A549 (cell line): ENCODE measurements around the gene ANP32E. TPM values are rescaled to one million over a fixed set of nuclear protein-coding genes. Genes with fewer than 3 reads are reported as not detected.

ENCODE experiments used
- ATAC-seq, 2 experiments: fragments of 200-7000 bp in 1 of 2; fragments of >200 bp in 1 of 2; cut with Nextera tagmentation in 1 of 2; cut with Tn5 transposase in 1 of 2; 3 replicates each; pipeline versions ENCODE4 v1.8.0 to v1.9.1; 2018 to 2020; ENCODE audit warnings: mild to moderate bottlenecking in 1 of 2, moderate library complexity in 1 of 2
- CTCF ChIA-PET: fragments of 300-600 bp; sonication (Branson Sonifier 250); formaldehyde crosslinking; extraction: SDS; loops from one replicate; lab custom pipeline; 2021; ENCODE audit warnings: antibody characterized with exemption, inconsistent platforms; lab: Yijun Ruan, JAX
- POLR2A ChIA-PET: fragments of 350-600 bp; formaldehyde crosslinking; extraction: SDS; loops from one replicate; lab custom pipeline; 2021; ENCODE audit warnings: antibody characterized with exemption, inconsistent platforms; lab: Yijun Ruan, JAX
- DNase-seq, 2 experiments: peaks; one replicate each; pipeline versions ENCODE4 v3.0.0 to v3.0.0-alpha.2; 2011 to 2016; ENCODE audit warnings: low read depth in 1 of 2, low spot score in 1 of 2
- FAIRE-seq: peaks from 2 replicates; lab custom pipeline; 2011; peaks lifted over from hg19 to GRCh38; lab: Jason Lieb, UNC
- H3K27ac ChIP-seq, 2 experiments: fragments of >200 bp; sonication (Bioruptor Twin); formaldehyde crosslinking; 3 replicates each; pipeline ENCODE4 v1.5.1; 2016 to 2017
- H3K4me1 ChIP-seq: fragments of >200 bp; sonication (Bioruptor Twin); formaldehyde crosslinking; 3 replicates; pipeline ENCODE4 v1.6.1; 2016
- H3K4me2 ChIP-seq: fragments of >200 bp; sonication (Bioruptor Twin); formaldehyde crosslinking; 3 replicates; pipeline ENCODE4 v1.6.1; 2016
- H3K4me3 ChIP-seq: fragments of >200 bp; sonication (Bioruptor Twin); formaldehyde crosslinking; 3 replicates; pipeline ENCODE4 v1.5.1; 2016
- H3K9me3 ChIP-seq: fragments of >200 bp; sonication (Bioruptor Twin); formaldehyde crosslinking; 3 replicates; pipeline ENCODE4 v1.6.1; 2016
- CEBPB ChIP-seq, 2 experiments: fragments of >200 bp in 1 of 2; sonication (Bioruptor Twin) in 1 of 2; formaldehyde crosslinking in 1 of 2; IDR thresholded peaks; 2 replicates each; pipeline ENCODE4 v1.6.1; 2012 to 2016
- CHD2 ChIP-seq: fragments of 150-350 bp; IDR thresholded peaks from 2 replicates; pipeline ENCODE4 v1.6.1; 2014; ENCODE audit warnings: low read length; ENCODE audit not compliant: partially characterized antibody
- EHMT2 ChIP-seq: fragments of 200-600 bp; sonication (generic); IDR thresholded peaks from 2 replicates; pipeline ENCODE4 v1.6.1; 2016; ENCODE audit warnings: antibody characterized with exemption, low read depth, mild to moderate bottlenecking, moderate library complexity
- EP300 ChIP-seq, 2 experiments: fragments of >200 bp; sonication (Bioruptor Twin); formaldehyde crosslinking; IDR thresholded peaks; 2 replicates in 1 of 2; 3 replicates in 1 of 2; pipeline ENCODE4 v1.6.1; 2016 to 2017
- ESRRA ChIP-seq: fragments of 150-350 bp; IDR thresholded peaks from 2 replicates; pipeline ENCODE4 v1.6.1; 2014; ENCODE audit warnings: mild to moderate bottlenecking, low read length, borderline replicate concordance
- FOSL2 ChIP-seq, 2 experiments: fragments of 450-650 bp in 1 of 2; fragments of >200 bp in 1 of 2; sonication (Bioruptor Twin) in 1 of 2; formaldehyde crosslinking; IDR thresholded peaks; 2 replicates each; pipeline versions ENCODE4 v1.5.0 to v1.6.1; 2016 to 2020; ENCODE audit warnings: mild to moderate bottlenecking in 1 of 2, moderate library complexity in 1 of 2
- HDAC2 ChIP-seq: fragments of 200-600 bp; sonication (generic); IDR thresholded peaks from 2 replicates; pipeline ENCODE4 v1.6.1; 2016
- HOXB13 ChIP-seq: fragments of 250-450 bp; sonication (Bioruptor Pico); IDR thresholded peaks from 2 replicates; pipeline ENCODE4 v1.5.0; 2020; ENCODE audit warnings: low read depth, mild to moderate bottlenecking, moderate library complexity
- HOXB5 ChIP-seq: fragments of 250-450 bp; sonication (Bioruptor Pico); IDR thresholded peaks from 2 replicates; pipeline ENCODE4 v1.5.0; 2020; ENCODE audit warnings: mild to moderate bottlenecking, moderate library complexity
- JUN ChIP-seq, 2 experiments: fragments of >200 bp; sonication (Bioruptor Twin); formaldehyde crosslinking; IDR thresholded peaks; 2 replicates in 1 of 2; 3 replicates in 1 of 2; pipeline ENCODE4 v1.6.1; 2016 to 2017
- JUNB ChIP-seq: fragments of >200 bp; sonication (Bioruptor Twin); formaldehyde crosslinking; IDR thresholded peaks from 2 replicates; pipeline ENCODE4 v1.6.1; 2016
- KDM5A ChIP-seq: fragments of 200-600 bp; sonication (generic); IDR thresholded peaks from 2 replicates; pipeline ENCODE4 v1.6.1; 2016; ENCODE audit warnings: antibody characterized with exemption, mild to moderate bottlenecking
- PHF8 ChIP-seq: fragments of 200-600 bp; sonication (generic); IDR thresholded peaks from 2 replicates; pipeline ENCODE4 v1.6.1; 2016; ENCODE audit warnings: low read depth, mild to moderate bottlenecking, antibody characterized with exemption, moderate library complexity, borderline replicate concordance
- POLR2AphosphoS2 ChIP-seq: conservative IDR thresholded peaks from 2 replicates; pipeline ENCODE4 v1.6.1; 2012; ENCODE audit warnings: low read length, improper control_type of control experiment, inconsistent platforms
- RARB ChIP-seq: fragments of 250-450 bp; sonication (Bioruptor Pico); IDR thresholded peaks from 2 replicates; pipeline ENCODE4 v1.8.0; 2021; ENCODE audit warnings: mild to moderate bottlenecking, moderate library complexity
- RCOR1 ChIP-seq: fragments of 150-350 bp; IDR thresholded peaks from 2 replicates; pipeline ENCODE4 v1.6.1; 2014; ENCODE audit warnings: antibody characterized with exemption, low read length, low read depth
- RFX5 ChIP-seq: fragments of 450-650 bp; IDR thresholded peaks from 2 replicates; pipeline ENCODE4 v1.7.1; 2014; ENCODE audit warnings: antibody characterized with exemption, mild to moderate bottlenecking, moderate library complexity
- RNF2 ChIP-seq: fragments of 200-600 bp; sonication (generic); IDR thresholded peaks from 2 replicates; pipeline ENCODE4 v1.6.1; 2016; ENCODE audit warnings: low read depth, mild to moderate bottlenecking, antibody characterized with exemption, moderate library complexity, borderline replicate concordance
- ZC3H11A ChIP-seq: fragments of 450-650 bp; IDR thresholded peaks from 2 replicates; pipeline ENCODE4 v1.6.1; 2014; ENCODE audit warnings: antibody characterized with exemption, mild to moderate bottlenecking
- WGBS: methylation state at CpG from one replicate; pipeline ENCODE4 v1.1.6; 2017; ENCODE audit errors: missing lambda C conversion rate; 5-methylcytosine and 5-hydroxymethylcytosine counted together
- polyA plus RNA-seq, 4 experiments: library from polyadenylated mRNA; depleted of rRNA in 3 of 4; stranded (reverse); fragments of >200 nt; fragmentation: RNase III in 1 of 4; extraction: RNeasy Plus Mini Kit Qiagen cat#74134 plus additional on column Dnase treatment in 1 of 4; gene quantifications; 2 replicates in 3 of 4; 3 replicates in 1 of 4; pipeline ENCODE4 v1.2.3, GENCODE V29; 2011 to 2017
- TF ChIP-seq, protein P1 (sequence below): fragments of >200 bp; sonication (Bioruptor Twin); formaldehyde crosslinking; IDR thresholded peaks from 2 replicates; pipeline ENCODE4 v1.6.1; 2016
- TF ChIP-seq, protein P2 (sequence below): fragments of 250-450 bp; sonication (Bioruptor Pico); IDR thresholded peaks from 2 replicates; pipeline ENCODE4 v1.5.0; 2021; ENCODE audit warnings: mild to moderate bottlenecking, moderate library complexity, borderline replicate concordance
- TF ChIP-seq, protein P3 (sequence below): fragments of 250-450 bp; sonication (Bioruptor Pico); IDR thresholded peaks from 2 replicates; pipeline ENCODE4 v1.5.0; 2020; ENCODE audit warnings: low read depth, mild to moderate bottlenecking, moderate library complexity
- TF ChIP-seq, protein P4 (sequence below): fragments of 150-350 bp; IDR thresholded peaks from 2 replicates; pipeline ENCODE4 v1.6.1; 2014; ENCODE audit warnings: low read depth, mild to moderate bottlenecking, low read length
- TF ChIP-seq, protein P5 (sequence below): fragments of >200 bp; sonication (Bioruptor Twin); formaldehyde crosslinking; IDR thresholded peaks from 3 replicates; pipeline ENCODE4 v1.5.1; 2016

The ANP32E gene
- polyA plus RNA-seq, 2 of the 4 experiments (the other 2 are of a cell fraction) = 60.0 to 128 TPM

DNA sequence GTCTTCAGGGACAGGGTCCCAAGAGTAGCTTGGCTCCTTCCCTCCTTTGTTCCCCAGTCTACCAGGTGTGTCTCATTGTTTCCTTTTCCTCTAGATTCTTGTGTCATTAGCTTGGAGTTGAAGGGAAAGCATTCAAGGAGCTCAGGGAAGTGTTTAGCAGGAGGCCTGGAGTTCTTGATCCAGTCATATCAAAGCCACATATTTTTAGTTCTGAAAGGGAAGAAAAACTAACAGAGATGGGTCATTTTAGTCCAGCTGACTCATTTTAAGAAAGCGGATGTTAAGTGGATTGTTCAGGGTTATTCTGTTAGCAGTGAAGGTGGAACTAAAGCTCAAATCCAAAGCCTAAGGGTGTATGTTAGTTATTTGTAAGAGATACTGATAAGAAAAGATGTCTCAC lies 37.4 kb upstream of the ANP32E start:
- Histone ChIP-seq H3K4me2 (no peak overlapping the region), H3K9me3 (no peaks in the 10 kb centered on the region), H3K4me1 (peaks cover 4% of the 10 kb centered on the region; the same call in 2 of the 3 replicates), H3K27ac (no peak overlapping the region), H3K4me3 (no peak overlapping the region)
- ChIA-PET CTCF (interaction anchor here (0.6 to 6.2 kb wide), 5 partner anchors 7 to 550 kb away, joined by 3 to 48 read pairs (median 6); no protein-coding TSS in a partner anchor), POLR2A (no interaction called here)
- no peak for FAIRE-seq
- DNase-seq = no peak
- no peak for ATAC-seq
- no peak for TF ChIP-seq RNF2
- 89% methylated on average over 1 of the region's 1 CpG for WGBS

DNA sequence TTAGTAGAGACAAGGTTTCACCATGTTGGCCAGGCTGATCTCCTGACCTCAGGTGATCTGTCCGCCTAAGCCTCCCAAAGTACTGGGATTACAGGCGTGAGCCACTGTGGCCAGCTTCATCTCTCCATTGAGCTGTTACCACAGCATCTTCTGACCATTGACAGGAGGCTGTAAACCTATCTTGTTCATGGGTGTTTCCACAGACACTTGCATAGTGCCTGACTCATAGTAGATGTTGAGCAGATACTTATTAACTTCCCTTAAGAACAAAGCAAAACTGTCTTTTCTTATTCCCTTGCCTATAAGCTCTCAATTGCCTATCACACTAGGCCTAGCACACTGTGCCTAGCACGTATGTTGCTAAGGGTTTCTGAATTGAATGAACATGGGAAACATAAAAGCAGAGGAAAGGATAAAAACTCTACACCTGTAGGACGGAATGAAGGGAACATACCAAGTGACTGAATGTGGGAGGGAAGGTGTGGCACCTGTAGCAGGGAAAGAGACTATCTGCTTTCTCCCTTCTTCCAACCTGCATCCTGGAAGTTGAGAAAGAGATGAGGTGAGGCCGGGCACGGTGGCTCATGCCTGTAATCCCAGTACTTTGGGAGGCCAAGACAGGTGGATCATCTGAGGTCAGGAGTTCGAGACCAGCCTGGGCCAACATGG lies 35.5 kb upstream of the ANP32E start:
- TF ChIP-seq, protein P1, sequence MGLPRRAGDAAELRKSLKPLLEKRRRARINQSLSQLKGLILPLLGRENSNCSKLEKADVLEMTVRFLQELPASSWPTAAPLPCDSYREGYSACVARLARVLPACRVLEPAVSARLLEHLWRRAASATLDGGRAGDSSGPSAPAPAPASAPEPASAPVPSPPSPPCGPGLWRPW = no peak
- TF ChIP-seq CHD2 (no peak), ZC3H11A (no peak), RARB (CRISPR knock-in tag) (no peak), POLR2AphosphoS2 (no peak), RFX5 (no peak), JUN (IDR thresholded peaks at IDR 0.05) (no peak), ESRRA (no peak), RNF2 (no peak), EP300 (IDR thresholded peaks at IDR 0.05) (no peak)
- TF ChIP-seq, protein P2, sequence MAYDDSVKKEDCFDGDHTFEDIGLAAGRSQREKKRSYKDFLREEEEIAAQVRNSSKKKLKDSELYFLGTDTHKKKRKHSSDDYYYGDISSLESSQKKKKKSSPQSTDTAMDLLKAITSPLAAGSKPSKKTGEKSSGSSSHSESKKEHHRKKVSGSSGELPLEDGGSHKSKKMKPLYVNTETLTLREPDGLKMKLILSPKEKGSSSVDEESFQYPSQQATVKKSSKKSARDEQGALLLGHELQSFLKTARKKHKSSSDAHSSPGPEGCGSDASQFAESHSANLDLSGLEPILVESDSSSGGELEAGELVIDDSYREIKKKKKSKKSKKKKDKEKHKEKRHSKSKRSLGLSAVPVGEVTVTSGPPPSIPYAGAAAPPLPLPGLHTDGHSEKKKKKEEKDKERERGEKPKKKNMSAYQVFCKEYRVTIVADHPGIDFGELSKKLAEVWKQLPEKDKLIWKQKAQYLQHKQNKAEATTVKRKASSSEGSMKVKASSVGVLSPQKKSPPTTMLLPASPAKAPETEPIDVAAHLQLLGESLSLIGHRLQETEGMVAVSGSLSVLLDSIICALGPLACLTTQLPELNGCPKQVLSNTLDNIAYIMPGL (CRISPR knock-in tag) = no peak
- TF ChIP-seq, protein P3, sequence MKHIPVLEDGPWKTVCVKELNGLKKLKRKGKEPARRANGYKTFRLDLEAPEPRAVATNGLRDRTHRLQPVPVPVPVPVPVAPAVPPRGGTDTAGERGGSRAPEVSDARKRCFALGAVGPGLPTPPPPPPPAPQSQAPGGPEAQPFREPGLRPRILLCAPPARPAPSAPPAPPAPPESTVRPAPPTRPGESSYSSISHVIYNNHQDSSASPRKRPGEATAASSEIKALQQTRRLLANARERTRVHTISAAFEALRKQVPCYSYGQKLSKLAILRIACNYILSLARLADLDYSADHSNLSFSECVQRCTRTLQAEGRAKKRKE (CRISPR knock-in tag) = no peak

DNA sequence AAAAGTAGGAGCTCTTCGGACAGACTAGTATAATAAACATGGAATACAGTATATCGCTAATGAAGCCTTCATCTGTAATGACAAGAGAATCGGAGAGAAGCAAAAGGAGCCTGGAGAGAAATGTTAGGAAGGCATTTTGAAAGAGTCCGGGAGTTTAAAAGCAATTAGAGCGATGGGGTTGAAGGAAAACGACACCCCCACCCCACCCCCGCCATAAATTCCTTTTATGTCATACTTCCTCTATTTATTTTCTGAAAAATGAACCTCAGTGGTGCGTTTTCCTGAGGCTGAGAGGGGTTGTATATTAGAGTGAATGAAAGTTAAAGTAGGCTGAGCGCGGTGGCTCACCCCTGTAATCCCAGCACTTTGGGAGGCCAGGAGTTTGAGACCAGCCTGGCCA lies 33.5 kb upstream of the ANP32E start:
- Histone ChIP-seq H3K27ac (peak overlapping the region; percentile 94), H3K4me3 (peak overlapping the region; percentile 91), H3K9me3 (no peaks in the 10 kb centered on the region), H3K4me2 (peak overlapping the region; percentile 98), H3K4me1 (peaks cover 11% of the 10 kb centered on the region)
- ATAC-seq (no peak), FAIRE-seq (no peak), DNase-seq (no peak)
- WGBS = 74% methylated on average over 10 of the region's 10 CpGs
- ChIA-PET POLR2A (interaction anchor here (0.5 to 1.3 kb wide), 4 partner anchors 9 to 244 kb away, joined by 4 to 6 read pairs (median 5); no protein-coding TSS in a partner anchor), CTCF (interaction anchor here (1.6 to 6.2 kb wide), 2 partner anchors 11 to 14 kb away, joined by 10 to 48 read pairs; no protein-coding TSS in a partner anchor)
- TF ChIP-seq HDAC2 (no peak), KDM5A (no peak), RCOR1 (no peak), HOXB13 (CRISPR knock-in tag) (no peak), EHMT2 (no peak), CEBPB (IDR thresholded peaks at IDR 0.05) (no peak), HOXB5 (CRISPR knock-in tag) (no peak), RFX5 (no peak), PHF8 (no peak), JUNB (no peak), POLR2AphosphoS2 (no peak), FOSL2 (IDR thresholded peaks at IDR 0.05) (no peak), FOSL2 (CRISPR knock-in tag; IDR thresholded peaks at IDR 0.05) (no peak)
- TF ChIP-seq, protein P4, sequence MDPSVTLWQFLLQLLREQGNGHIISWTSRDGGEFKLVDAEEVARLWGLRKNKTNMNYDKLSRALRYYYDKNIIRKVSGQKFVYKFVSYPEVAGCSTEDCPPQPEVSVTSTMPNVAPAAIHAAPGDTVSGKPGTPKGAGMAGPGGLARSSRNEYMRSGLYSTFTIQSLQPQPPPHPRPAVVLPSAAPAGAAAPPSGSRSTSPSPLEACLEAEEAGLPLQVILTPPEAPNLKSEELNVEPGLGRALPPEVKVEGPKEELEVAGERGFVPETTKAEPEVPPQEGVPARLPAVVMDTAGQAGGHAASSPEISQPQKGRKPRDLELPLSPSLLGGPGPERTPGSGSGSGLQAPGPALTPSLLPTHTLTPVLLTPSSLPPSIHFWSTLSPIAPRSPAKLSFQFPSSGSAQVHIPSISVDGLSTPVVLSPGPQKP = no peak
- TF ChIP-seq, protein P5, sequence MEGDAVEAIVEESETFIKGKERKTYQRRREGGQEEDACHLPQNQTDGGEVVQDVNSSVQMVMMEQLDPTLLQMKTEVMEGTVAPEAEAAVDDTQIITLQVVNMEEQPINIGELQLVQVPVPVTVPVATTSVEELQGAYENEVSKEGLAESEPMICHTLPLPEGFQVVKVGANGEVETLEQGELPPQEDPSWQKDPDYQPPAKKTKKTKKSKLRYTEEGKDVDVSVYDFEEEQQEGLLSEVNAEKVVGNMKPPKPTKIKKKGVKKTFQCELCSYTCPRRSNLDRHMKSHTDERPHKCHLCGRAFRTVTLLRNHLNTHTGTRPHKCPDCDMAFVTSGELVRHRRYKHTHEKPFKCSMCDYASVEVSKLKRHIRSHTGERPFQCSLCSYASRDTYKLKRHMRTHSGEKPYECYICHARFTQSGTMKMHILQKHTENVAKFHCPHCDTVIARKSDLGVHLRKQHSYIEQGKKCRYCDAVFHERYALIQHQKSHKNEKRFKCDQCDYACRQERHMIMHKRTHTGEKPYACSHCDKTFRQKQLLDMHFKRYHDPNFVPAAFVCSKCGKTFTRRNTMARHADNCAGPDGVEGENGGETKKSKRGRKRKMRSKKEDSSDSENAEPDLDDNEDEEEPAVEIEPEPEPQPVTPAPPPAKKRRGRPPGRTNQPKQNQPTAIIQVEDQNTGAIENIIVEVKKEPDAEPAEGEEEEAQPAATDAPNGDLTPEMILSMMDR = no peak
- TF ChIP-seq, protein P3 (CRISPR knock-in tag) = no peak

More for the DNA sequence above, 35.5 kb upstream of the ANP32E start:
- H3K9me3 ChIP-seq = no peaks in the 10 kb centered on the region
- ATAC-seq (no peak), FAIRE-seq (no peak), DNase-seq (no peak)
- no peak overlapping the region for H3K4me2 ChIP-seq
- 81% methylated on average over 7 of the region's 7 CpGs for WGBS
- H3K4me1 ChIP-seq = peaks cover 11% of the 10 kb centered on the region
- POLR2A ChIA-PET = interaction anchor here (1.1 to 1.3 kb wide), 2 partner anchors 10 to 92 kb away, joined by 3 read pairs; partner anchors contain the start of gene RPRD2
- no peak overlapping the region for H3K27ac ChIP-seq
- CTCF ChIA-PET = interaction anchor here (4.4 to 6.2 kb wide), 2 partner anchors 9 to 16 kb away, joined by 42 to 48 read pairs; no protein-coding TSS in a partner anchor
- H3K4me3 ChIP-seq = no peak overlapping the region
